Thymus (tissue), 11 donors: ENCODE data around the gene GDF15. TPM values are rescaled to one million over a fixed set of nuclear protein-coding genes. Genes with fewer than 3 reads are reported as not detected.
A peak's percentile ranks its signal among the peaks of the same experiment; 100 is the strongest.

ENCODE experiments used
- DNase-seq, 9 donors: peaks; one replicate each; pipeline ENCODE4 v3.0.0-alpha.2; 2013; ENCODE audit warnings: low spot score in 9 of 9, low read depth in 6 of 9, missing footprints in 1 of 9
- H3K27ac ChIP-seq, 2 donors: one replicate each; pipeline ENCODE4 v1.5.1; 2013; ENCODE audit warnings: control low read depth in 1 of 2, low read depth in 1 of 2, low read length in 1 of 2, mild to moderate bottlenecking in 1 of 2, moderate library complexity in 1 of 2
- H3K27me3 ChIP-seq, 2 donors: one replicate each; pipeline ENCODE4 v1.5.1; 2013; ENCODE audit warnings: low read length in 1 of 2; ENCODE audit not compliant: control insufficient read depth in 2 of 2, insufficient read depth in 1 of 2
- H3K36me3 ChIP-seq, 2 donors: one replicate each; pipeline ENCODE4 v1.5.1; 2013; ENCODE audit warnings: low read length in 1 of 2, mild to moderate bottlenecking in 1 of 2, moderate library complexity in 1 of 2; ENCODE audit not compliant: control insufficient read depth in 2 of 2, insufficient read depth in 2 of 2
- H3K4me1 ChIP-seq, 2 donors: one replicate each; pipeline ENCODE4 v1.5.1; 2013; ENCODE audit warnings: low read length in 2 of 2; ENCODE audit not compliant: control insufficient read depth in 2 of 2, insufficient read depth in 2 of 2
- H3K4me3 ChIP-seq, 2 donors: one replicate each; pipeline ENCODE4 v1.5.1; 2013; ENCODE audit warnings: low read length in 2 of 2, control low read depth in 1 of 2, mild to moderate bottlenecking in 1 of 2
- H3K9me3 ChIP-seq, 2 donors: one replicate each; pipeline ENCODE4 v1.5.1; 2013; ENCODE audit warnings: low read length in 1 of 2, mild to moderate bottlenecking in 1 of 2; ENCODE audit not compliant: control insufficient read depth in 2 of 2, insufficient read depth in 1 of 2
- WGBS: extraction: QIAGEN DNeasy Blood & Tissue Kit; methylation state at CpG from one replicate; pipeline ENCODE4 v1.1.7; 2013; 5-methylcytosine and 5-hydroxymethylcytosine counted together
- polyA plus RNA-seq: library from polyadenylated mRNA; stranded (reverse); fragments of 200-250 nt; gene quantifications from one replicate; pipeline ENCODE4 v1.2.3, GENCODE V29; 2013
- total RNA-seq: library from RNA; stranded (reverse); fragments of 120-200 nt; gene quantifications from one replicate; pipeline ENCODE4 v1.2.4, GENCODE V29; 2013
- donor health status: healthy.

The GDF15 gene
- total and polyA plus RNA-seq, 2 donors: 0.42 to 2.2 TPM

DNA sequence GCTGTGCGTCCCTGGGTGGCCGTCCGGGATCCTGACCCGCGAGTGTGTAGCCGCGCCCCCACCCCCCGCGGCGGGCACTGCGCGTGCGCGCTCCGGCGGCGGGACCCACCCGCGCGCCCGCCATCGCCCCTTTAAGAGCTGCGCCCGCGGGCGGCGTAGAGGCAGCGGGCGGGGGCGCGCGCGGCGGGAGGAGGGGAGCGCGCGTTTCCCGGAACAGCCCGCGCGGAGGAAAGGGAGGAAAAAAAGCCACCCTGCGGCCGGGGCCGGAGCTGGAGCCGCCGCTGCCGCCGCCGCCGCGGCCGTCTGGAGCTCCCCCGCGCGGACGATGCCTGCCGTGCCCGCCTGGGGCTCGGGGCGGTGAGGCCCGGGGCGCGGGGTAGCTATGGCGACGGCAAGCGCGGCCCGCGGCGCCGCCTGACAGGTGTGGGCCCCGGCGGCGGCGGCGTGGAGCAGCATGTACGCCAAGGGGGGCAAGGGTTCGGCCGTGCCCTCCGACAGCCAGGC, 33.3 kb downstream of the GDF15 start, which contains the start of gene SSBP4:
Gene SSBP4 (plus strand): TSS at position 204 of the 504 bp plus-strand sequence. CDS start 251 bp downstream, at position 455.
- H3K27ac ChIP-seq: peak within 1 kb of the TSS; percentile 25 to 75
- peak within 1 kb of the TSS; percentile 53 to 66 for H3K4me3 ChIP-seq
- WGBS: under 1% methylated on average over 80 of the region's 80 CpGs
- peak in 2 of 9 donors; percentile 67 to 85 for DNase-seq
- peaks cover 22 to 53% of the 10 kb centered on the region in 2 donors for H3K27me3 ChIP-seq
- no peaks in the 10 kb centered on the region for H3K36me3 ChIP-seq
- H3K4me1 ChIP-seq: peaks cover 50 to 93% of the 10 kb centered on the region in 2 donors
- H3K9me3 ChIP-seq: peaks cover 0 to 8% of the 10 kb centered on the region in 2 donors

GRCh38 chr19:18419699-18420460, 33.9 kb downstream of the GDF15 start:
- WGBS: 1% methylated on average over 97 of the region's 97 CpGs
- Histone ChIP-seq H3K36me3 (no peaks in the 10 kb centered on the region), H3K27me3 (peaks cover 22 to 47% of the 10 kb centered on the region in 2 donors), H3K4me1 (peaks cover 47 to 92% of the 10 kb centered on the region in 2 donors), H3K27ac (no peak overlapping the region), H3K4me3 (peak overlapping the region; percentile 53 to 66), H3K9me3 (peaks cover 0 to 8% of the 10 kb centered on the region in 2 donors)
- DNase-seq: peak in 1 of 9 donors; percentile 66

GRCh38 chr19:18420930-18421329, 35.0 kb downstream of the GDF15 start:
- WGBS: 89% methylated on average over 2 of the region's 2 CpGs
- peaks cover 22 to 37% of the 10 kb centered on the region in 2 donors for H3K27me3 ChIP-seq
- peaks cover 0 to 8% of the 10 kb centered on the region in 2 donors for H3K9me3 ChIP-seq
- H3K36me3 ChIP-seq: no peaks in the 10 kb centered on the region
- no peak overlapping the region for H3K27ac ChIP-seq
- no peak overlapping the region for H3K4me3 ChIP-seq
- H3K4me1 ChIP-seq: peaks cover 44 to 92% of the 10 kb centered on the region in 2 donors
- DNase-seq: no peak

GRCh38 chr19:18421371-18421959, 35.5 kb downstream of the GDF15 start:
- 95% methylated on average over 12 of the region's 12 CpGs for WGBS
- Histone ChIP-seq H3K4me3 (no peak overlapping the region), H3K27me3 (peaks cover 22 to 31% of the 10 kb centered on the region in 2 donors), H3K4me1 (peaks cover 44 to 91% of the 10 kb centered on the region in 2 donors), H3K36me3 (no peaks in the 10 kb centered on the region), H3K9me3 (peaks cover 0 to 7% of the 10 kb centered on the region in 2 donors), H3K27ac (no peak overlapping the region)
- no peak for DNase-seq

DNA sequence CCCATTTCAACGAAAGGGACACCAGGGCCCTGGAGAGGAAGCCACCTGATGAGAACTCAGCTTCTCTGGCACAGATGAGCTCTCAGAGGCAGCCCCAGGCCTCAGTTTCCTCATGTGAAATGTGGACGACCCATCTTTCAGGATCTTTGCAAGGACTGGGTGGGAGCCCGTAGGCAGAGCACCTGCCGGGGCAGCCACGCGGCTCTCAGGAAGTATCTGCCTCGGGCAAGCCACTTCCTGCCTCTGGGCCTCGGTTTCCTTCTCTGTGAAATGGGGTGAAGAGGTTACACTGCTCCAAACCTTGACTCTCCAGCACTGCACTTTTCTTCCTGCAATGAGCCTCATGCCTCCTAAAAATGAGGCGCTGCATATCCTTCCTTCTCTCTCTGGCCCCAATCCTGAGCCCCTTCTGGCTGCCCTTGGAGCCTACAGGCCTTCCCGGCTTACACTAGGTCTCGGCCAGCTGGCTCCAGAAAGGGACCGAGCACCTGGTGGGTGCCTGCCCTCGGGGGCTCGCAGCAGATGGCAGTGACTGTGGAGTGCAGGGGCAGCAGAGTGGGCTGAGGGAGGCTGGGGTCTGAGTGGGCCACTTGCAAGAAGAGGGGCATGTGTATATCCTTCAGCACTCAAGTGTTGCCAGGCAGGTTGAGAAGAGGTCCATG, 36.7 kb downstream of the GDF15 start:
- Histone ChIP-seq H3K4me3 (no peak overlapping the region), H3K4me1 (peaks cover 32 to 82% of the 10 kb centered on the region in 2 donors), H3K27me3 (peaks cover 12 to 19% of the 10 kb centered on the region in 2 donors), H3K27ac (no peak overlapping the region), H3K9me3 (peaks cover 0 to 4% of the 10 kb centered on the region in 2 donors), H3K36me3 (no peaks in the 10 kb centered on the region)
- 58% methylated on average over 14 of the region's 14 CpGs for WGBS
- peak in 1 of 9 donors; percentile 45 for DNase-seq

- peaks cover 4 to 11% of the 10 kb centered on the region in 2 donors for H3K27me3 ChIP-seq
- 96% methylated on average over 21 of the region's 21 CpGs for whole genome bisulfite sequencing
- H3K9me3 ChIP-seq: peaks cover 0 to 4% of the 10 kb centered on the region in 2 donors
- peaks cover 28 to 80% of the 10 kb centered on the region in 2 donors for H3K4me1 ChIP-seq
- no peak for DNase-seq
- no peaks in the 10 kb centered on the region for H3K36me3 ChIP-seq
- H3K4me3 ChIP-seq: no peak overlapping the region
- no peak overlapping the region for H3K27ac ChIP-seq
Observed at GRCh38 chr19:18423258-18424020, 37.5 kb downstream of the GDF15 start.

- Histone ChIP-seq H3K4me1 (peaks cover 26 to 81% of the 10 kb centered on the region in 2 donors), H3K9me3 (no peaks in the 10 kb centered on the region), H3K27me3 (peaks cover 0 to 5% of the 10 kb centered on the region in 2 donors), H3K4me3 (no peak overlapping the region), H3K36me3 (no peaks in the 10 kb centered on the region), H3K27ac (peak overlapping the region in 1 of 2 donors; percentile 20)
- DNase-seq: peak in 1 of 9 donors; percentile 60
- WGBS: 66% methylated on average over 22 of the region's 22 CpGs
Observed at GRCh38 chr19:18424122-18424889, 38.3 kb downstream of the GDF15 start.
